Stomach (tissue), 4 donors: ENCODE results near the gene CLCNKB.

Experiments used
- CTCF ChIP-seq, 7 experiments: fragments of 450-650 bp in 4 of 7; fragments of 200-600 bp in 3 of 7; sonication (generic) in 3 of 7; IDR thresholded peaks; one replicate each; pipeline ENCODE4 v1.5.1; 2016 to 2019; ENCODE audit warnings: antibody characterized with exemption in 7 of 7, control low read depth in 2 of 7, mild to moderate bottlenecking in 1 of 7
- EP300 ChIP-seq: sonication (generic); formaldehyde crosslinking; IDR thresholded peaks from one replicate; pipeline ENCODE4 v1.6.1; 2017; ENCODE audit warnings: antibody characterized with exemption
- POLR2A ChIP-seq, 4 donors: fragments of 450-650 bp; IDR thresholded peaks; one replicate each; pipeline ENCODE4 v1.6.1; 2016; ENCODE audit warnings: antibody characterized with exemption in 4 of 4, control low read depth in 2 of 4, mild to moderate bottlenecking in 1 of 4, moderate library complexity in 1 of 4
- POLR2AphosphoS5 ChIP-seq, 3 donors: sonication (generic); formaldehyde crosslinking; IDR thresholded peaks; one replicate each; pipeline ENCODE4 v1.6.1; 2016; ENCODE audit warnings: antibody characterized with exemption in 3 of 3

- TF ChIP-seq POLR2AphosphoS5 (IDR thresholded peaks at IDR 0.05): no peak
- no peak for TF ChIP-seq POLR2A (IDR thresholded peaks at IDR 0.05)
- no peak for TF ChIP-seq CTCF (IDR thresholded peaks at IDR 0.05)
- no peak for TF ChIP-seq EP300
Measured at GRCh38 chr1:16067933-16068332, 24.4 kb downstream of the CLCNKB start.
